NCI-H1105 treated with DMSO at 0.1 percent for 48 hours (cell line): ENCODE results near the gene CCL17.
"Not testable (repeated sequence)": the region's sequence is repeated elsewhere in the genome, so short reads cannot be mapped to it uniquely, and the experiment has no call there.

ENCODE experiments used
- DNase-seq: peaks from one replicate; lab custom pipeline; 2025; lab: John Stamatoyannopoulos, UW

Gene CCL17

DNA sequence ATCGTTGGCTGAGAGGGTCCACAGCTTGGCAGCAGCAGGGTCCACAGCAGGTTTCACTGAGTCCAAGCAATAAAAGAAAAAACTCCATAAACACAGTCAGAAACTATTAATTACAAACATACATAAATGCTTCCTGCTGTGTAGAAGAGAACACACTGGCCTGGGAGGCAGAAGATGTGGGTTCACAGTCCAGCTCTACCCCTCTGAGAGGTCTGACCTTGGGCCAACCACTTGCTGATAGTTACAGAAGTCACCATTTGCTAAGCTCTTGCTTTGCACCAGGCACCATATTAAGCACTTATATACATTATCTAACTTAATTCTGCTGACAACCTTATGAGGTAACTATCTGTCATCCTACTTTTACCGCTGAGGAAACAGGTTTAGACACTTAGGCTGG lies 27.9 kb downstream of the CCL17 start:
- DNase-seq = no peak

DNA sequence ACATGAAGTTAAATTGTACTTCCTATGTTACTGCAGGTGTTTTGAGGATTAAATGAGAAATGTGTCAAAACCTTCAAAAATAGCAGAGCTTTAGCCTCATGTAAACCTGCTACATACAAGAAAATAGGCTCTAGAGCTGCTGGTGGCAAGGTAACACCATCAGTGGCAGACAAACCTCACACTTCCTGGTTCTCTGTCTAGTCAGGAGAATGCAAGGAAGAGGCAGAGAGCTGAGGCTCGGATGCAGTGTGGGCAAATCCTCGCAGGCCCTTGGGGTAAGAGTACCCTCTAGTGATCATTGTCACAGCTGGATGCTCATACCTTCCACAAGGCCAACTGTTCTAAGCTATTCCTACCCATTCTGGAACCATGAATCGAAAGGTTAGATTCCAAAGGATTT lies 28.4 kb downstream of the CCL17 start:
- no peak for DNase-seq

DNA sequence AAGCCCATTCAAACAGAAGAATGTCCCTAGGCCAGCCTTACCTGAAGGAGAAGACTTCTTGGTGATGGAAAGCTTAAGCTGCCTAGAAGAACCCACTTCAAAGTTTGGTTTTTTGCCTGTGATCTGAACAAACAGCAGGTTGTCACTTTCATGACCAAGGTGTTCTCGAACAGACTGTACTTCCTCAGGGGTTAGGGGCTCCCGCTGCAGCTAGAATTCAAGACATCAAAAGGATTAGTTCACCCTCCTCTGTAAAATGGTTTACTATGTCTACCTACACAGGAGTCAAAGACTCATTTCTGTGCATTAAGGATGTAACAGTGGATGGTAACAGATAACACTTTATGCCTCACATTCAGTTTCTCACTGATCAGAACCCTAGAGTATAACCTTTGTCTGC lies 29.4 kb downstream of the CCL17 start:
- no peak for DNase-seq

DNA sequence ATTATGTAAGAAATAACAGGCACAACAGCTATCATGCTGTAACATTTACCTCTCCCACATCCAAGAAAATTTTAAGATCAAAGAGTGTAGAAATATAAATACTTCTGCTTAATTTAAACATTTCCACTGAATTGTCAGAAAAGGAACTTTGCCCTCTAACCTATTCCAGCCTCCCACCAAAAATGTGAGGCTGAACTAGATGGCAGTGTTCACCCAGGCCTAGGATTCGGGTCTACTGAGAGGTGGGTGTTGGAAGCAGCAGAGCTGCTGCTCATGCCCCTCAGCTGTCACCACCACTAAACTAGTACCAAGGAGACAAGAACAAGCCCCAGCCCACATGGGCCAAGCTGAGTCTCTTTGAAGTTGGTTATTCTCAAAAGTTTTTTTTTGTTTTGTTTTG lies 31.3 kb downstream of the CCL17 start:
- DNase-seq = no peak

DNA sequence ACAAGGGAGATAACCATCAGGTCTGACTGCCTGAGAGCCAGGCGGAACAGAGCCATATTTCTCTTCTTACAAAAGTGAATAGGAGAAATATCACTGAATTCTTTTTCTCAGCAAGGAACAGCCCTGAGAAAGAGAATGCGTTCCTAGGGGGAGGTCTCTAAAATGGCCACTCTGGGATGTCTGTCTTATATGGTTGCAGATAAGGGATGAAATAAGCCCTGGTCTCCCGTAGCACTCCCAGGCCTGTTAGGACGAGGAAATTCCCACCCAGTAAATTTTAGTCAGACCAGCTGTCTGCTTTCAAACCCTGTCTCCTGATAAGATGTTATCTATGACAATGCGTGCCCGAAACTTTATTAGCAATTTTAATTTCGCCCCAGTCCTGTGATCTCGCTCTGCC lies 35.4 kb downstream of the CCL17 start:
- DNase-seq = not testable (repeated sequence)

DNA sequence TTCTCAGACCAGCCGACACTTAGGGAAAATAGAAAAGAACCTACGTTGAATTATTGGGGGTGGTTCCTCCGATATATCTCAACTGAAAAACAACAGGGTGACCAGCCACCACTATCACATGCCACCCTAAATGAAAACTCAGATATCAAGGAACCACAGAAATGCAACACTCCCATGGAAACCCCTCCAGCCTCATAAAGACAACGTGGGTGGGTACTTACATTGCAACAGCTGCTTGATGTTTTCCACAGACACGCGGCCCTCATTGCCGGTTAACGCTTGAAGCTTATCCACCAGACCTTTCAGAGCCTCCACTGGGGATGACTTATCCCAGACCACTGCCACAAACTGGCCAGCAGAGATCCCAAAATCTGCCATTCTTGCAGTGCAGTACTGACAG lies 36.0 kb downstream of the CCL17 start:
- not testable (repeated sequence) for DNase-seq

DNA sequence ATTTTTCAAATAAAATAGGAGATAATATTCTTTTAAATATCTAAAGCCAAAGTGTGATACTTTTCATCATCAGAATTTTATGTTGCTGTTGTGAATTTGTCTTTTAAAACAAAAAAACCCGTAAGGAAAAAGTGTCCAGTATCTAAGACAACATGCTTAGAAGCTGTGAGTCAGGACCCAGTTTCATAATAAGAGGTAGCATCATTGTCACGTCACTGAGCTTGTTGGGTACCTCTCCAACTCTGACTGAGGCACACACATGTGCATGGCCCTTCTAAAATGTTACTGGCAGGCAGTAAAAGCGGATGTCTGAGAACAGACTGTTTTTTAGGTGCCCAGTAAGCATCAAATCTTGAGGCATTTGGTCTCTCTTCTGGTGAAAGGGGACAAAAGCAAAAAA lies 40.1 kb downstream of the CCL17 start:
- DNase-seq = no peak

DNA sequence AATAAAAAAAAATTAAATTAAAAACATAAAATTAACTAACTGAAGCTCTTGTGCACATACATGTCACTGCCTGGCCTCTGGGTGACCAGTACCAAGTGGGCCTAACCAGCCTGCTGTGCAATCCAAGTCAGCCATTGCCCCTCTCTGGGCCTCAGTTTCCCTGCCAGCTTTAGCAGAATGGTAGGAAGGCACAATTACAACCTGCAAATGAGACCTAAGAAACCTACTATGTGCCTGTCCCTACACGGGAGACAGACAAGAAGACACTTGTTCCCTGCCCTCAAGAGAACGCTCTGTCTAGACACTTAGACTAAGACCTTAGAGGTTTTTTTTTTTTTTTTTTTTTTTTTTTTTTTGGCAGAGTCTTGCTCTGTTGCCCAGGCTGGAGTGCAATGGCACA lies 40.9 kb downstream of the CCL17 start:
- DNase-seq = no peak

DNA sequence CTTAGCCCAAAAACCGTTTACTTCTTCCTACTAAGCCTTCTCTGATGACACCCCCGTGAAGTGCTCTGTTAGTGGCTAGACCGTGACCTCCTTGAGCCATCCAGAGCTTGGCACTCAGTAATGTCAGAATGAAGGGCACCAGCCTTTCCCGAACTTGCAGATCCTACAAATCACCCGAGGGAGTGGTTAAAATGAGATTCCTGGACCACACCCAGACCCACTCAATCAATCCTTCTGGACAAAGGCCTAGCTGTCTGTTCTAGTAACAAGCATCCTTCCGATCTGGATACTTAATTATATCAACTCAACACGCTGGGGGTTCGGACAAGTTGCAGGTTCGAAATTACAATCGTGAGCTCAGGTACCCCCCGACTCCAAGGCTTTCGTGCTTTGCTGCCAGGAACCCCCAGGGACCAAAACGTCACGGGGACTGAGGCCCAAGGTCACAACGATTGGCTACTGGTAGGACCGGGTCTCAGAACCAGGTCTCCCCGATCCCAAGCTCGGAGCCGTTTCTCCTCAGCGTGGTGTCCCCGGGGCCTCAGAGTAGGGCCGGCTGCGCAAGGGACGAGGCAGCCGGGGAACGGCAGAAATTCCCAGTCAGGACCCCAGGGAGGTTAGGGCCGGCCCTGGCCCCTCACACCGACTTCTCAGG lies 42.1 kb downstream of the CCL17 start:
- peak; percentile 18 for DNase-seq

DNA sequence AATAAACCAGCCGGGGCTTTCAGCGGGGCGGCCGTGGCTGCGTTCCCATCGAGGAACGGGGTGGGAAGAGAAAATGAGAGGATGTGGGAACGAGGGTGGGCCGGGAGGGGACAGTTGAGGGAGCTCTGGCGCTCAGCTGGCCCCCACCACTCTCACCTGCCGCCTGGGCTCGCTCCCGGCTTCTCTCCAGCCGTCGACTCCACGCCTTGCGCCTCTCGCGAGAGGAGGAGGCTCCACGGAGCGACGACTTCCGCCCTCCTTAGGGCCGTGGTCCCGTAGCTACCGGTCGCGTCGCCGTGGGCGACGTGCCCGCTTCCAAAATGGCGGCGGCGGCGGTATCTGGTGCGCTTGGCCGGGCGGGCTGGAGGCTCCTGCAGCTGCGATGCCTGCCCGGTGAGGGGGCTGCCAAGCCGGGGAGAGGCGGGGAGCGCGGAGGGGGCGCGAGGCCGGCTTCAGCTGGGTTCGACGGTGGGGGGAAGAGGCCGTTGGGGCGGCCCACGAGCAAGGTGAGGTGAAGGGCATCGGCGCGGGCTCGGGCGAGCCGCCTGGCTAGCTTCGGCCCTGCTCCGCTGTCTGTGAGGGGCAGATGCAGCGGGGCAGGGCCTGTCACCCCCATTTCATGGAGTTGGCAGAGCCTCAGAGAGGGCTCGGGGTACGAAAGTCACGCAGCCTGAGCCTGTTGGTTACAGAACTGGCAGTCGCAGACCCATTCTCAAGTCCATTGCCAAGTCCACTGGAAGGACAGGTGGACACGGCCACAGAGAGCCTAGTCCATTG lies 42.8 kb downstream of the CCL17 start, which contains the start of the genes CIAPIN1 and COQ9:
CIAPIN1 (minus strand) TSS at position 200 of the 777 bp plus-strand sequence. CDS start 6,457 bp downstream, outside the sequence.
COQ9 (plus strand) TSS at position 294 of the 777 bp plus-strand sequence; CDS start at position 321, 27 bp downstream.
- DNase-seq = peak; percentile 71

DNA sequence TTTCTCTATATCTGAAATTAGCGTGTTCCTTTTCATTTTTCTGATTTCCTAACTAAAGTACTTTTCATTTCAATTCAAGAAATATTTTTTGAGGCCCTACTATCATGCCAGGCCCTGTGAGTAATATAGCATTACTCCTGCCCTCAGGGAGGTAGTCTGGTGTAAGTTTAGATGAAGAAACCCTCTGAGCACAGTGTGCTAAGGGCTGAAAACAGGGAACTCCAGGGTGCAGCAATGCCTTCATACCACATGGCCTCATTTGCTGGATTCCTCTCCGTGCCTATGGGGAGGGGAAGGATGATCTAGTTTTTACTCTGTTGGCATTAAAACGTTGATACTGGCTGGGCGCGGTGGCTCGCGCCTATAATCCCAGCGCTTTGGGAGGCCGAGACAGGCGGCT lies 47.5 kb downstream of the CCL17 start:
- no peak for DNase-seq

DNA sequence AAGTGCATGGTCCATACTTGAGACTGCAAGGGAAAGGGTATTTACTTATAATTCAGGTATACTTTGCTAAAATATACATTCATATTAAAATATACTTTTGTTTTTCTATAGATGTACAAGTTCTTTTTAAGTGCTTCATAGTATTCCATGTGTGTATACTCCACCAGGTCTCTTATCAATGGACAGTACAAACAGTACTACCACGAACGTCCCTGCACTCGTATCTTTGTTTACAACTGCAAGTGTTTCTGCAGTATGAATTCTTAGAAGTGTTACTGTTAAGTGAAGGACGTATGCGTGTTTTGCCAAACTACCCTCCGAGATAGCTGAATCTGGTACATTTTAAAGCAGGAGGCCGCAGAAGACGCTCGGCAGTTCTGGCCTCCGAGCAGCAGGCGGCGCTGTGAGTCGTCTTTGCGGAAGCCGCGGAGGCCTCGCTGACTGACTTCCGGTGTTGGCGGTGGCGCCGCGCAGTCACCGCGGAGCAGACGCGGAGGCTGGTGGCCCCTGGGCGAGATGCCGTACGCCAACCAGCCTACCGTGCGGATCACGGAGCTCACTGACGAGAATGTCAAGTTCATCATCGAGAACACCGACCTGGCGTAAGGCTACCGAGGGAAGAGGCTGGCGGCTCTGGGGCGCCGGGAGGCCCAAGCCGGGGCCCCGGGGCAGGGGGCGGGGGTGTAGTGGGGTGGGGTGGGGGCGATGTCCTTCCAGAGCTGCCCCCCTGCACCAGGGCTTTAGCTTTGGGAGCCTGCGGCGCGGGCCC lies 57.8 kb downstream of the CCL17 start, which contains the start of gene POLR2C:
POLR2C (plus strand) TSS at position 471 of the 769 bp plus-strand sequence; CDS start at position 517, 46 bp downstream.
- DNase-seq = peak; percentile 45

DNA sequence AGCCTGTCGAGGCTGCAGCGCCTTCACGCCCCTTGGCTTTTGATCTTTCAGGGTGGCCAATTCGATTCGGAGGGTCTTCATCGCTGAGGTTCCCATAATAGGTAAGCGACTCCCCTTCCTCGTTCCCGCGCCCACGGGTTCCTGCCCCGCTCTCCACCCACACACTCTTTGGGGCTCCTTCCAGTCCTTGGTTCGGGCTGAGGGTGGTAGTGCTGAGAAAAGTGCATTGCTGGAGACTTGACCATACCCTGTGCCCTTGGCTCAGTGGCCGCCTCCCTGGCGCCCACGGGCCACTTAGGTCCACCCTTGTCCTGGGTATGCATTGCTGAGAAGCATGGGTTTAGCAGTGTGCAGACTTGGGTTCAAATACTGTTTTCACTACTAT lies 58.4 kb downstream of the CCL17 start:
- DNase-seq = no peak

DNA sequence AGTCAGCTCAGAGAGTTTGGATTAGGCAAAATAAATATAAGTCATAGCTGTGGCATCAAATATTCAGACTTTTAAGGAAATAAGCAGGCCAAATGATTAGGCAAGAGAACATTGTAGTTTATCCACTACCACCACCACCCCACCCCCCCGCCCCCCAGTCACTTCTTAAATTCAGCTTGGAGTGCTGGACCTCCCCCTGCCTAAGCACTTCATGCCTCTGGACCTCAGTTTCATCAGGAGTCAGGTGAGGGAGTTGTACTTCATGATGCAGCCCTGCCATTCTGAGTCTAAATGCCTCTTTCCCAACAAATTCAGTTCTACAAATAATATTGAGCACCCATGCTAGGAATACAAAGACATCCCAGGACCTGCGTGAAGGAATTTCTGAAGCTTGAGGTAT lies 60.0 kb downstream of the CCL17 start:
- no peak for DNase-seq
